Erythroblast (primary cell): Measurements from ENCODE around the gene DNAI1.

ENCODE experiments used
- GATA1 ChIP-seq: IDR thresholded peaks from 2 replicates; pipeline ENCODE4 v1.6.1; 2011; ENCODE audit warnings: low read depth, mild to moderate bottlenecking, control low read depth, low read length, moderate library complexity
- POLR2A ChIP-seq: IDR thresholded peaks from 2 replicates; pipeline ENCODE4 v1.6.1; 2011; ENCODE audit warnings: mild to moderate bottlenecking, low read length

DNA sequence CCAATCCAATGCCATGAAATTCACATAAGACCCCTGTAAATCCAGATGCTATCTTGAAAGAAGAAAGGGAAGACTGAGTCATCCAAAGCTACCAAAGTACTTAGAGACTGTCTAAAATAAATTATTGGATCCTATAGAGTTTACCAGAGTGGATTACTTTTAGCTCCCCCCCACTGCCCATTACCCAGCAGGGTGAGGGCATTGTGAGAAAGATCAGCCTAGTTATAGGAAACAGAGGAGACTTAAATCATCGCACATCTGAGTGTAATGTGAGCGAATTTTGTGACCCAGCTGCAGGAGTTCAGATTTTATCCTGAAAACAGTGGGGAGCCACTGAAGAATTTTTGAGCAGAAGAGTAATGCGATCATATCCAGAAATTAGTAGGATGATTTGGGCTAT is 65.7 kb downstream of the DNAI1 start:
- TF ChIP-seq POLR2A: no peak
- TF ChIP-seq GATA1: no peak
